Small intestine (tissue), 7 donors: Measurements from ENCODE around the gene IRGM. TPM values are rescaled to one million over a fixed set of nuclear protein-coding genes. Genes with fewer than 3 reads are reported as not detected.
"Not testable (repeated sequence)": the region's sequence is repeated elsewhere in the genome, so short reads cannot be mapped to it uniquely, and the experiment has no call there.

Source experiments
- DNase-seq, 2 donors: peaks; one replicate each; pipeline versions ENCODE4 v3.0.0 to v3.0.0-alpha.2; 2013
- FAIRE-seq: peaks from 2 replicates; lab custom pipeline; 2012; peaks lifted over from hg19 to GRCh38; lab: Jason Lieb, UNC
- H3K27ac ChIP-seq, 3 donors: one replicate each; pipeline ENCODE4 v1.5.1; 2013; ENCODE audit warnings: low read length in 2 of 3, mild to moderate bottlenecking in 2 of 3, control low read depth in 1 of 3, inconsistent platforms in 1 of 3, low read depth in 1 of 3, moderate library complexity in 1 of 3
- H3K27me3 ChIP-seq, 3 donors: one replicate each; pipeline ENCODE4 v1.6.1; 2013; ENCODE audit warnings: low read length in 3 of 3, inconsistent platforms in 1 of 3; ENCODE audit not compliant: control insufficient read depth in 3 of 3, insufficient read depth in 3 of 3
- H3K36me3 ChIP-seq, 3 donors: one replicate each; pipeline ENCODE4 v1.6.1; 2013; ENCODE audit warnings: low read length in 3 of 3, inconsistent platforms in 1 of 3, low read depth in 1 of 3, mild to moderate bottlenecking in 1 of 3, moderate library complexity in 1 of 3; ENCODE audit not compliant: control insufficient read depth in 3 of 3, insufficient read depth in 2 of 3
- H3K4me1 ChIP-seq, 3 donors: one replicate each; pipeline ENCODE4 v1.6.1; 2013; ENCODE audit warnings: low read length in 2 of 3, inconsistent platforms in 1 of 3, low read depth in 1 of 3, mild to moderate bottlenecking in 1 of 3, moderate library complexity in 1 of 3; ENCODE audit not compliant: control insufficient read depth in 3 of 3, insufficient read depth in 2 of 3
- H3K4me3 ChIP-seq, 3 donors: one replicate each; pipeline ENCODE4 v1.5.1; 2013; ENCODE audit warnings: low read length in 3 of 3, control low read depth in 1 of 3, inconsistent platforms in 1 of 3, low read depth in 1 of 3, mild to moderate bottlenecking in 1 of 3, moderate library complexity in 1 of 3
- H3K9me3 ChIP-seq, 2 donors: one replicate each; pipeline ENCODE4 v1.6.1; 2013; ENCODE audit warnings: low read depth in 1 of 2, low read length in 1 of 2; ENCODE audit not compliant: control insufficient read depth in 2 of 2, insufficient read depth in 1 of 2
- WGBS, 3 donors: extraction: QIAGEN DNeasy Blood & Tissue Kit; methylation state at CpG; one replicate each; pipeline ENCODE4 v1.1.7; 2013; 5-methylcytosine and 5-hydroxymethylcytosine counted together
- polyA plus RNA-seq, 4 donors: library from polyadenylated mRNA; stranded (reverse) in 3 of 4; unstranded in 1 of 4; fragments of 200-250 nt in 3 of 4; fragments of 120-200 nt in 1 of 4; gene quantifications; one replicate each; pipeline versions ENCODE4 v1.2.1 to v1.2.3, GENCODE V29; 2013
- donor health status: healthy with polysubstance abuse.
- donor health status: control.
- donor health status: control.
- donor health status: Bipolar disorder and iron deficiency.
- donor health status: healthy.

Gene IRGM
- polyA plus RNA-seq, 4 donors = 0.10 TPM; not detected in 3

- Histone ChIP-seq H3K27me3 (no peaks in the 10 kb centered on the region), H3K36me3 (no peaks in the 10 kb centered on the region), H3K4me3 (no peak overlapping the region), H3K4me1 (no peaks in the 10 kb centered on the region), H3K27ac (no peak overlapping the region), H3K9me3 (no peaks in the 10 kb centered on the region)
- peak in 1 of 2 donors; percentile 2 for DNase-seq
- FAIRE-seq = no peak
- 70 to 81% (median 70%) methylated on average over 2 of the region's 2 CpGs for WGBS, 3 donors
These were observed 7.2 kb downstream of the IRGM start for GRCh38 chr5:150853561-150853960.

GRCh38 chr5:150856700-150857099, 10.4 kb downstream of the IRGM start:
- not testable (repeated sequence) for FAIRE-seq, H3K36me3 ChIP-seq, H3K27ac ChIP-seq, H3K4me3 ChIP-seq, DNase-seq, H3K9me3 ChIP-seq, H3K27me3 ChIP-seq, H3K4me1 ChIP-seq
- 72 to 84% (median 78%) methylated on average over 3 of the region's 3 CpGs for WGBS, 3 donors

GRCh38 chr5:150860246-150860821, 14.0 kb downstream of the IRGM start:
- FAIRE-seq (no peak), DNase-seq (no peak)
- H3K9me3 ChIP-seq = peaks cover 0 to 4% of the 10 kb centered on the region in 2 donors
- 44 to 68% (median 58%) methylated on average over 2 of the region's 2 CpGs for WGBS, 3 donors
- no peak overlapping the region for H3K4me3 ChIP-seq
- H3K4me1 ChIP-seq = no peaks in the 10 kb centered on the region
- H3K27ac ChIP-seq = no peak overlapping the region
- H3K27me3 ChIP-seq = no peaks in the 10 kb centered on the region
- no peaks in the 10 kb centered on the region for H3K36me3 ChIP-seq

GRCh38 chr5:150862070-150862469, 15.7 kb downstream of the IRGM start:
- H3K27me3 ChIP-seq = no peaks in the 10 kb centered on the region
- no peak overlapping the region for H3K4me3 ChIP-seq
- WGBS, 3 donors = 71 to 90% (median 82%) methylated on average over 1 of the region's 1 CpG
- H3K4me1 ChIP-seq = no peaks in the 10 kb centered on the region
- DNase-seq = no peak
- no peak overlapping the region for H3K27ac ChIP-seq
- no peak for FAIRE-seq
- H3K36me3 ChIP-seq = no peaks in the 10 kb centered on the region
- peaks cover 0 to 4% of the 10 kb centered on the region in 2 donors for H3K9me3 ChIP-seq

GRCh38 chr5:150879358-150879757, 33.0 kb downstream of the IRGM start:
- Histone ChIP-seq H3K4me1 (no peaks in the 10 kb centered on the region), H3K9me3 (peaks cover 0 to 23% of the 10 kb centered on the region in 2 donors)
- FAIRE-seq = no peak

GRCh38 chr5:150895431-150896428, 49.4 kb downstream of the IRGM start:
- DNase-seq = no peak
- no peak overlapping the region for H3K27ac ChIP-seq
- FAIRE-seq = no peak
- H3K4me3 ChIP-seq = no peak overlapping the region
- H3K4me1 ChIP-seq = no peaks in the 10 kb centered on the region
- H3K27me3 ChIP-seq = no peaks in the 10 kb centered on the region
- H3K9me3 ChIP-seq = peaks cover 5 to 40% of the 10 kb centered on the region in 2 donors
- WGBS, 3 donors = 96 to 98% (median 97%) methylated on average over 8 of the region's 8 CpGs
- peaks cover 0 to 8% (median 3%) of the 10 kb centered on the region in 3 donors for H3K36me3 ChIP-seq

More at GRCh38 chr5:150879358-150879757, 33.0 kb downstream of the IRGM start:
- no peaks in the 10 kb centered on the region for H3K36me3 ChIP-seq
- no peaks in the 10 kb centered on the region for H3K27me3 ChIP-seq
- DNase-seq = no peak
- no peak overlapping the region for H3K4me3 ChIP-seq
- H3K27ac ChIP-seq = no peak overlapping the region

Other genes with a start within 250 kb of the IRGM start
- gene SYNPO, start 205.9 kb upstream of the IRGM start, polyA plus RNA-seq = 10 to 100 TPM; 23.2 to 44.0 (median 30.3) TPM
- 1 to 10 TPM in 1 of 4 donors, under 1 TPM in 3; 0.27 to 1.5 (median 0.38) TPM for gene MYOZ3, start 185.3 kb upstream of the IRGM start, polyA plus RNA-seq
- gene RBM22, start 145.5 kb upstream of the IRGM start, polyA plus RNA-seq = 10 to 100 TPM; 28.1 to 55.5 (median 32.1) TPM
- 10 to 100 TPM; 15.7 to 46.6 (median 19.9) TPM for gene DCTN4, start 87.5 kb upstream of the IRGM start, polyA plus RNA-seq
- 10 to 100 TPM; 14.2 to 24.6 (median 20.3) TPM for gene SMIM3, start 67.8 kb upstream of the IRGM start, polyA plus RNA-seq
- 10 to 100 TPM in 1 of 4 donors, 1 to 10 TPM in 2, under 1 TPM in 1; 0.54 to 11.3 (median 3.3) TPM for gene ZNF300, start 58.5 kb downstream of the IRGM start, polyA plus RNA-seq
- gene GPX3, start 174.1 kb downstream of the IRGM start, polyA plus RNA-seq = 1,000 to 10,000 TPM in 1 of 4 donors, 100 to 1,000 TPM in 1, 10 to 100 TPM in 2; 19.9 to 1,014 (median 112) TPM
- 100 to 1,000 TPM in 2 of 4 donors, 10 to 100 TPM in 2; 78.7 to 190 (median 131) TPM for gene TNIP1, start 234.5 kb downstream of the IRGM start, polyA plus RNA-seq